ENCODE data around the gene ZNF787.
A peak's percentile ranks its signal among the peaks of the same experiment; 100 is the strongest.

ZNF787 gene

DNA sequence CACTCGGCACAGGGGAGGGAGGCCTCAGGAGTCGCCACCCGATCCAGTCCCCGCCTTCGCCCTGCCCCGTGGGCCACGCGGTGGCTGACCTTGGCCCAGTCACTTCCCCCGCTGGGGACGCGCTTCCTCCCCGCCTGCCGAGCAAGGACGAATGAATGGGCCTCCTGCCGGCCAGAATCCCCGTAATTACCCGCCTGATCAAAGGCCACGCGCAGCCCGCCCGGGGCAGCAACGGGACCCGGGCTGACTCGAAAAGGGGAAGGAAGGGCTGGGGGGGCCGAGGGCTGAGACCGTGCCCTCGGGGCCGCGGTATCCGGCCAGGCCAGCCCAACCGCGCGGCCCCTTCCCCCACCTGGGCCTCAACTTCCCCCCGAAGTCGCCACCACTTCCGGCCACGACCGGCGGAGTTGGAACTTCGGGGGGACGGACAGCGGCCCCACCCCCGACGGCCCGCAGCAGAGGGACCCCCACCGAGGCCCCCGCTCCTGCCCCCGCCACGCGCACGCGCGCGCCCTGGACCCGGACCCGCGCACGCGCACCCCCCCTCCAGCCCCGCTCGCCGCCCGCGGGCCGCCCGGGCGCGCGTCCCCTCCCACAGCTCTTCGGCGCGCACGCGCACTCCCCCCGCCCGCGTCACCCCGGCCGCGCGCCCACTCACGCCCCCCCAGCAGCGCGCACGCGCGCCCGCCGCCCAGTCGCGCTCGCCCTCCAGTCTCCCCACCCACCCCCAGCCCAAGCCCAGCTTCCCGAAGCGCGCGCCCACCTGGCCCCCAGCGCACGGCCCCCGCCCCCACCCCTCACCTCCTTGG, 520 bp downstream of the ZNF787 start:
- DNase-seq: peak in 50 of 58 donors; percentile 10 to 87 (median 71)

- DNase-seq: peak in 2 of 58 donors; percentile 40 to 41
Measured at GRCh38 chr19:56120002-56120370, 1.1 kb downstream of the ZNF787 start.

GRCh38 chr19:56119582-56119978, 1.5 kb downstream of the ZNF787 start:
- DNase-seq: no peak

DNA sequence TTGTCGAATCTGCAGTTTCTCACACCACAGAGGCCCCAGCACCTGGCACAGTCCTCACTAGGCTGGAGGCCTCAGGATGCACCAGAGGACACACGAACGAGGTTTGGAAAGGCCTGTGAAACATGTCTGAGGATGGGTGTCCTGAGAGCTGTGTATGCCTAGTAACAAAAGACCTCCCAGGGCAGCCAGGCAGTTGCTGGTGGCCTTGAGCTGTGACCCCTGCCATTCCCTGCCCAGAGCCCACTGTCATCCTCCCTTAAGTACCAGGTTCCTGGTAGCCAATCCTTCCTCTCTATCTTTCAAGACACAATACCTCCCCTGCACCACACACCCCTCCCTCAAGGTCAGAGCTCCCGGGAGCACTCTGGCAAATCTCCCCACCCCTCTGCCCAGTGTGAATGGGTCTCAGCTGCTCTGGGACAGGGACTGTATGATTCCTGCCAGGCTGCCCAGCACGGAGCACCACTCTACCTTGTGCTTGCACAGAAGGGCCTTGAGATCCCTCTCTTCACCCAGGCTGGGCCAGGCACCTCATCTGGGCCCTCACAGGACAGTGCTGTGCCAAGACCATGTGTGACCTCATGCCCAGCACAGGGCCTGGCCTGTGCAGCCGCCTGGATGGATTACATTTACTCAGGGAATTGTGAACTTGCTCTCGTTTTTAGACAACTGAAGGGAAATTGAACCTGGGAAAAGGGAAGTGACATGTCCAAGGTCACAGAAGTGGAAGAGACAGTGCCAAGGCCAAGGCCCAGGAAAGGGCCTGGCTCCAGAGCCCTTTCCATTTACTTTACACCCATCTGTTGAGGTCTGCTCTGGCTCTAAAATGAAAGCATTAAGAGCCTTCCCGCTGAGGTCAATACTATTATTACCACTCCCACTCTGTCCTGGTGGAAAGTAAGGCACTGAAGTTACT, 2.2 kb downstream of the ZNF787 start:
- DNase-seq: no peak

DNA sequence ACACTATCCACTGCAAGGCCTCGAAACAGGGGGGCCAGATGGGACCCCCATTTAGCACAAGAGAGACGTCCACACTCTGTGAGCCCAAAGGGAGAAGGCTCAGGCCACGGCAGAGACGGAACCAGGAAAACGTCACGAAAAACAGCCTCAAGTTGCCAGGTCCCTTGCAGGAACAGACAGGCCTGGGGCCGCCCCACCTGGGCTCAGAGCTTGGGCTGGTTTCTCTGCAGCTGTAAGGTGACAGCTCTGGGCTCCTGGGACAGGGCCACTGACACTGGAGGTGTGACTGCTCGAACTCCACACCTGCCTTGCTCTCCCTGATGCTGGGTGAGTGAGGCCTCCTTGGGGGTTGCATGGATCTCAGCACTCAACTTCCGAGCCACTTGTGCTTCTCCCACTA, 3.2 kb downstream of the ZNF787 start:
- DNase-seq: no peak

- DNase-seq: no peak
Measured at GRCh38 chr19:56117376-56117884, 3.7 kb downstream of the ZNF787 start.

- DNase-seq: no peak
Measured at GRCh38 chr19:56116606-56117005, 4.5 kb downstream of the ZNF787 start.

- no peak for DNase-seq
Measured at GRCh38 chr19:56115490-56115889, 5.6 kb downstream of the ZNF787 start.

GRCh38 chr19:56114778-56115110, 6.4 kb downstream of the ZNF787 start:
- DNase-seq: no peak

DNA sequence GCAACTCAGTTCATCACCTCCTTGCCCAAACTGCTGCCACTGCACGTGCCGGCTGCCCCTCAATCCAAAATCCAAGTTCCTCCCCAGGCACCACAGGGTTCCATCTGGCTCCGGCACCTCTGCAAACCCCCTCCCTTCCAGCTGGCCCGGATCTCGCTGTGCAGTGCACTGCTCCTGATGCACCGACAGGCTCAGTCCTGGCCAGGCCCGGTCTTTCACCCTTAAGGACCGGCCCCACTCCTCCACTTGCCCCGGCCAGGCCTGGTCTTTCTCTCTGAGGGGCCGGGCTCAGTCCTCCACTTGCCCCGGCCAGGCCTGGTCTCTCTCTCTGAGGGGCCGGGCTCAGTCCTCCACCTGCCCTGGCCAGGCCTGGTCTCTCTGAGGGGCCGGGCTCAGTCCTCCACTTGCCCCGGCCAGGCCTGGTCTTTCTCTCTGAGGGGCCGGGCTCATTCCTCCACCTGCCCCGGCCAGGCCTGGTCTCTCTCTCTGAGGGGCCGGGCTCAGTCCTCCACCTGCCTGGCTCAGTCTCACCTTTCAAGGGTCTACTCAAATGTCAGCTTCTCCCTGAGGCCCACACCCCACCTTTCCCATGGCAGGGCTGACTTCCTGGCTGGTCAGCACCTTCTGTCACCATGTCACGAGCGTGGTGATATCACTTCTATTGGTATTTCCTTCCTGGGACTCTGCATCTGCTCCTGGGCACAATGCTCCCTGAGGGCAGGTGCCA, 6.9 kb downstream of the ZNF787 start:
- no peak for DNase-seq

GRCh38 chr19:56113074-56113632, 7.9 kb downstream of the ZNF787 start:
- DNase-seq: no peak

GRCh38 chr19:56112313-56112709, 8.8 kb downstream of the ZNF787 start:
- peak in 1 of 58 donors; percentile 7 for DNase-seq

DNA sequence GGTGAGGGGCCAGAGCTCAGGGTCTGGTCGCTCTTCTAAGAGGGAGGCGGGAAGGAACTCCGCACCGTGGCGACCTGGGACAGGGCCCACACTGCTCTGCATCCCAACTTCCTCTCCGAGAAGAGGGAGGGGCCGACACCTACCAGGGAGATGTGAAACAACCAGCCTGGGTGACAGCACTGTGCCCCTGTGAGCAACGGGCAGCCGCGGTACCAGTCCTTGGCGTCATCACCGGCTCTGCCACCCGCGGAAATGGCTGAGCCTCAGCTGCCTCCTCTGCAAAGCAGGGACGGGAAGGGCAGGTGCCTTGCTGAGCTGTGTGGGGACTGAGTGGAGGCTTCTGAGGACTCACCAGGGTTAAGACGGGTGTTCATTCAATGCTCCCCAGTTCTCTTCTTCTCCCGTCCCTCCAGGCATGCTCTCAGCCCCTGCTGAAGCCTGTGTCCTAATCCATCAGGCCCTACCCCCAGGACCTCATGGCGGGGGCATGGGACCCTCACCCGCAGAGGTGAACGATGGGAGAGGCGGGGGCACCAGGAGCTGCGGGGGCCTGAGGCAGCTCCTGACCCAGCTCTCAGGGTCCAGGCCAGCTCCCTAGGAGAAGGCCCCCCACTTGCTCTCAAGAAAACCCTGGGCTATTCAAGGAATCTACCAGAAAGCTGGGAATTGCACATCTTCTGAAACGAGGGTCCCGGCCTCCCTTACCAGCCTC, 9.3 kb downstream of the ZNF787 start:
- peak in 16 of 58 donors; percentile 8 to 56 (median 30) for DNase-seq

DNA sequence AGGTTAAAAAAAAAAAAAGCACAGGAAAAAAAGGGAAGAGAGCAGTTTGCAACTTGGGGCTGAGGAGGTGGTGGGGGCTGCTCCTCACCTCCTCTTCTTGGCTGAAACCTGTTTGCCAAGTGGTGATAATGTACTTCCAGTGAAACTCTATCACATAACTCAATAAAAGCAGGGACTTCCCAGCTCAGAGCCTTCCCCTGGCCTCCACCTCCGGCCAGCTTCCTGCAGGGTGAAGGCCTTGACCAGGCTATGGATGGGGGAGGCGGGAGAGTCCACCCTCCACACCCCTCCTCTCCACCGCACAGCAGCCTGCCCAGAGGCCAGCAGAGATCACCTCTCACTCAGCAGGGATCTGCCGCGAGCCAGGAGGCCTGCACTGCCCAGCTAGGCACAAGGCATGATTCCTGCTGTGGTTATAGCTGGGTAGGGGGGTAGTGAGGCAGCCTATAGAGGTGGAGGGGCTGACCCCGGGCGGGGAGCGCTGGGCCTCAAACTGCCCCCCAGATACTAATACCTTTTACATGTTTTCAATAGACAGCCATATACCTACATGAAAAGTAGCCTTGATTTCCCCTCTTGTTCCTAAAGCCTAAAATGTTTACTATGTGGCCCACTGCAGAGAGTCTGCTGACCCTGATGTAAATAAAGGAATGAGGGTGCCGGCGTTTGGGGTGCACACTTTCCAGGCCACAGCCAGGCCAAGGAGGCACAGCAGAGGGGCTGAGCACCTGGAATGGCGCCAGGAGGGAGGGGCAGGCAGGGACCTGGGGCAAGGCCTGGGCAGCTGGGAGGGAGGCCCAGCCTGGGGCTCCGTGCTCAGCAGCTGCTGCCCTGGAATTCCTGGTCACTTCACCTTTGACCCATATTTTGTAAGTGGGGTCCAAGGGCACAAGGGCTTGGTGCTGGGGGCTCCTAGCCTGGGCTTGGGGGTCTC, 10.3 kb downstream of the ZNF787 start:
- no peak for DNase-seq

DNA sequence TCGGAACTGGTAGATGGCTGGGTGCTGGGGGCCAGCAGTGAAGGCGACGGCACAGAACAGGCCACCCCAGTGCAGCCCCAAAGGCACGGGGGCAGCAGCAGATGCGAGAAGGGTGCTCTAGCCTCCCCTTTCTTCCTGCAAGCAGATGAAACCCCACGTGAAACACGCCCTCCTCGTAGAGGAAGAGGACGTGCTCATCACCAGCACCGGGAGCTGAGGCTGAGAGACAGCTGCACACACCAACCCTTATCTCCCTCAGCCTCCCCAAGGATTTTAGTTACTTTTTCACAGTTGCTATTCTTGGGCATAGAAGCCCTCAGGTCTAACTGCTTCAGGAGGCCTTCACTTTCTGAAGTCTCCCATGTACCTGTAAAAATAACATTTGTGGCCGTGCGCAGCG, 11.9 kb downstream of the ZNF787 start:
- peak in 2 of 58 donors; percentile 9 to 43 for DNase-seq

GRCh38 chr19:56108447-56109195, 12.5 kb downstream of the ZNF787 start:
- peak in 3 of 58 donors; percentile 23 to 33 (median 31) for DNase-seq

GRCh38 chr19:56107626-56108351, 13.3 kb downstream of the ZNF787 start:
- DNase-seq: peak in 14 of 58 donors; percentile 10 to 61 (median 22)

DNA sequence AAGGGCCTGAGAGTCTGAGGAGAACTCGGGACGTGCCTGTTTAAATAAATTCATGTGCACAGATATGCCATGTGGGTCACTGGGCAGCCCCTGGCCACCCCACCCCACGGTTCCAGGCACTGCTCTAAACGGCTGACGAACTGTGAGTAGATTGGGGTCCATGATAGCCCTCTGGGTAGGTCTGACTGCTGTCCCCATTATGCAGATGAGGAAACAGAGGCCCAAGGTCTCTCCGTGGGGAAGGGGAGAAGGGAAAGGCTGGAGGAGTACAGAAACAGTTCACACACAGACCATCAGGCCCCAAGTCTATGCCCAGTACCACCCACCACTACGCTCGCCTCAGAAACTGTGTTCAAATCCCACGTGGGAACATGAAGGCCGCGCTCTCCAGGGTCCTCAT, 14.1 kb downstream of the ZNF787 start:
- DNase-seq: no peak

All from anterior cingulate cortex (tissue), 58 donors.